HK-2 (cell line): Measurements from ENCODE around the gene PMPCB.
"Not testable (repeated sequence)": the region's sequence is repeated elsewhere in the genome, so short reads cannot be mapped to it uniquely, and the experiment has no call there.

ENCODE experiments used
- DNase-seq: peaks from one replicate; pipeline ENCODE4 v3.0.0-alpha.2; 2018; ENCODE audit not compliant: unreplicated experiment

PMPCB gene, protein sequence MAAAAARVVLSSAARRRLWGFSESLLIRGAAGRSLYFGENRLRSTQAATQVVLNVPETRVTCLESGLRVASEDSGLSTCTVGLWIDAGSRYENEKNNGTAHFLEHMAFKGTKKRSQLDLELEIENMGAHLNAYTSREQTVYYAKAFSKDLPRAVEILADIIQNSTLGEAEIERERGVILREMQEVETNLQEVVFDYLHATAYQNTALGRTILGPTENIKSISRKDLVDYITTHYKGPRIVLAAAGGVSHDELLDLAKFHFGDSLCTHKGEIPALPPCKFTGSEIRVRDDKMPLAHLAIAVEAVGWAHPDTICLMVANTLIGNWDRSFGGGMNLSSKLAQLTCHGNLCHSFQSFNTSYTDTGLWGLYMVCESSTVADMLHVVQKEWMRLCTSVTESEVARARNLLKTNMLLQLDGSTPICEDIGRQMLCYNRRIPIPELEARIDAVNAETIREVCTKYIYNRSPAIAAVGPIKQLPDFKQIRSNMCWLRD

DNA sequence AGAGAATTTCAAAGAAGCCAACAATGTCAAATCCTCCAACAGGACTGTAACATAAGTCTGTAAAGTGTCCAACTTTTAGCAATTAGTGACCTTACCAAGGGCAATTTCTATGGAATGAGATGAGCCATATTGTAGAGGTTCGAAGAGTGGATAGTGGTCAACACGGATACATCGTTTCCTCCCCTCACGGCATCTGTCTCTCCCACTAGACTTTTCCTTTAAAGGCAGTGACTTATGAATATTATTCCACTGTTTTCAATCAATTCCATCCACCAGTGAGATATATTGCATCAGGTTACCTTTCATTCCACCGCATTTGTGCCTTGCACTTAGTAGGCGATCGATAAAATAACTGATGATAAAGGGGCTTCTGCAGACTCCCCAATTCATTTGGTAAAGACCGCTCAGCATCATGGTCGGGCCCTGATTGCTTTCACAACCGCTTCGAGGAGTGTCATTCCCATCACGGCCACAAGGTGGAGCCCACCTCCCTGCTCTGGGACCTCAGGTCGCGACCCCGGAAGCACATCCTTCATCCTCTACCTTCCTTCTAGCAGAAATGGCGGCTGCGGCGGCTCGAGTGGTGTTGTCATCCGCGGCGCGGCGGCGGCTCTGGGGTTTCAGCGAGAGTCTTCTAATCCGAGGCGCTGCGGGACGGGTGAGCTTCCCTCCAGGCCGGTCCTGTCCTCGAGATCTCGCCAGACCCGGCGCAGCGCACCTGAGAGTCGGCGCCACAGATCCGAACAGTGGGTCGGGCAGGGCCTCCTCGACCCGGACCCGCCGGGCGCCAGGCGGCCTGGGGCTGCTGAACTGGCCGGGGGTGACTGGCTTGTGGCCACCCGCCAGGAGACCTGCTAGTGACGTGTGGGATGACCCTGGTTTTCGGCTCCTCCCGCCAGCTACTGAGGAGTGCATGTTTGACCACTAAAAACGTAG is at the start of gene PMPCB:
PMPCB (plus strand) TSS at position 535 of the 936 bp plus-strand sequence; CDS start at position 560, 25 bp downstream.
- DNase-seq = peak; percentile 96

GRCh38 chr7:103253699-103254506 is 43.3 kb upstream of the PMPCB start:
- not testable (repeated sequence) for DNase-seq

DNA sequence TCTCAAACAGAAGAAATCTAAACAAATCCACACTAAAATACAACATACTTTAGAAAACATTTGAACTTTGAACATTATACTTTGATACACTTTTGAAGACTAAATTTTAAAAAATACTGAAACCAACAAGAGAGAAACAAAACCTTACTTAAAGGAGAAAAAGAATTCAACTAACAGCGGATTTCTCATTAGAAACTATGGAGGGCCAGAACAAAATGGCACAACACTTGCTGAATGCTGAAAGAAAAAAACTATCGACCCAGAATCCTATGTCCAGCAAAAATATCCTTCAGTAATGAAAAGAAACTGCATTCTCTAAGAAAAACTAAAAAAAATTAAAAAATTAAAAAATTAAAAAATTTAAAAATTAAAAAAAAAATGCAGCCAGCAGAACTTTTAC is 33.2 kb upstream of the PMPCB start:
- not testable (repeated sequence) for DNase-seq

GRCh38 chr7:103266229-103266628 is 31.0 kb upstream of the PMPCB start:
- DNase-seq = not testable (repeated sequence)

DNA sequence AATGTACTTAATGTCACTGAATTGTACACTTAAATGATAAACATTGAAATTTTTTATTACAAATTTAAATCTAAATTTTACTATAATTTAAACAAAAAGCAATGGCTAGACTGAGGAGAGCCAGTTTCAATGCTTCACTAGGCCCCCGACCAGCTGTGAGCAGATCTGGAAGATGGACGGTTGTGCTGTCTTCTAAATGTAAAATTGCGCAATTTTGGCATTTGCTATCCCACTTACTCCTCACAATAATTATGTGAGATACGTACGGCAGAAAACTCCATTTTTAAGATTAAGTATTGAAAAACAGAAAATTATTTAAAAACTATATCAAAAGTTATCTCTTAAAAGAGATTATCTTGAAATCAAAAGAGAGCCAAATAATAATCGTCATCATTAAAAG is 23.9 kb upstream of the PMPCB start:
- not testable (repeated sequence) for DNase-seq

DNA sequence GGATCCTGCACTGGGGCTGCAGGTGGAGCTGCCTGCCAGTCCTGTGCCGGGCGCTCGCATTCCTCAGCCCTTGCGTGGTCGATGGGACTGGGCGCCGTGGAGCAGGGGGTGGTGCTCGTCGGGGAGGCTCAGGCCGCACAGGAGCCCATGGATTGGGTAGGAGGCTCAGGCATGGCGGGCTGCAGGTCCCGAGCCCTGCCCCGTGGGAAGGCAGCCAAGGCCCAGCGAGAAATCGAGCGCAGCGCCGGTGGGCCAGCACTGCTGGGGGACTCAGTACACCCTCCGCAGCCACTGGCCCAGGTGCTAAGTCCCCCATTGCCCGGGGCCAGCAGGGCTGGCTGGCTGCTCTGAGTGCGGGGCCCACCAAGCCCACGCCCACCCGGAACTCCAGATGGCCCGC is 22.4 kb upstream of the PMPCB start:
- not testable (repeated sequence) for DNase-seq

- not testable (repeated sequence) for DNase-seq
Observed at GRCh38 chr7:103278195-103278594, 19.0 kb upstream of the PMPCB start.

DNA sequence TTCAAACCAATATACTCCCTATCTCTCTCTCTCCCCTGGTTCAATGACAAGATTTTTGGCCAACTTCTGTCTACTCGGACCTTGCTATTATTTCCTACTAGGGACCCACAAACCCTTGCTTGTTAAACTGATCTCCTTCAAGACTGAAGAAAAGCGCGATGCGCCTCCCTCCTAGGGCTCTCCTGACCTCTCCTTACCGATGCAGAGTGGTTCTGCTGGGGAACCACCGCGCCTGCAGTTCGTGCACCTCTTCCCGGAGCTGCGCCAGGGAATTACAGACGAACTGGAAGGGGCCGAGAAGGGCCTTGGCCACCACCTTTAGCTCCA is 17.6 kb upstream of the PMPCB start:
- DNase-seq = not testable (repeated sequence)

DNA sequence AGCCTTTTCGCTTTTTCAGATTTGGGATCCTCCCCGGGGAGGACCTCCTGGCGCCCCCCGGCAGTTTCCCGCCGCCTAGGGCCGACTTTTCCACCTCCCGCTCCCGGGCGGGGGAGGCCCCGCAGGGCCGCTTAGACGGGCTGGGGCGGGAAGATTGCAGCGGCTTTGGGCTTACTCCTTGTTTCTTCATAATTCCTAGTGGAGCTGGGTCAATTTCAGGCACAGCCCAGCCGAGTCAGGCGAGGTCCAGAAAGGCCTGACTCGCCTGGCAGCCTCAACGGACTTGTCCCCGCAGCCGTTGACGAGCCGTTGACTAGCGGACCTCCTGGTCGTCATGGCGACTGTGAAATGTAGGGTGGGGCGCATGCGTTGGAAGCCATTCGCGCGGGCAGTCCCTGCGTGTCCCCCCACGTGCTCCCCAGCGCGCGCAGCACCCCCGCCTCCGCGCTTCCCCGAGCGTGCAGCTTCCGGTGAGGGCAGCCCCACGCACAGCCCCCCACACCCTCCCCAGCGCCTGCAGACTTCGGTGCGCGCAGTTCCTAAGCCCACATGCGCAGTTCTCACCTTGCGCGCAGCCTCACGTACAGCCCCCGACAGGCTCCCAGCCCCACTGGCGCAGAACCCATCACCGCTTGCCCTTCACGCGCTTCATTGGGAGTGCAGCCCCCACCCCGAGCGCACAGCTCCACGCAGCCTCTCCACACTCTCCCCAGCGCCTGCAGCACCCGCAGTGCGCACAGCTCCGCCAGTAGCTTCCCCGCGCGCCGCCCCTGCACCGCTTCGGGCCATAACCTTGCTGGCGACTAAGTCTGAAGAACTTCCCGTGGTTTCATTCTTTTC is 17.1 kb upstream of the PMPCB start:
- DNase-seq = peak; percentile 86

DNA sequence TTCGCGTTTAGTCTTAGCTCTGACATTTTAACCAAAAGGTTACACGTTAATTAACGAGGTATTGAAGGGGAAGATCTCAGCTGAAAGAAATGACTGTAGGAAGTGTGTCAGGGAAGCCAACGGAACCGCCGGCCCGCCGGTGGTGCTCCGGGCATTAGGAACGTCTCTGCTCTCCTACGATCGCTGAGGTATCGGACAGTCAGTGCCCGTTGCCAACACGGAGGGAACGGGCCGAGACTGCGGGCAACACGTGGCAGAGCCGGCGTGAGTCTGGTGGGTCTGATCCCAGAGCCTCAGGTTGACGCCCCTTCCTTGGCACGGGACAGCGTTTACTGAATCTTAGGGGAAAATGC is 16.5 kb upstream of the PMPCB start:
- peak; percentile 24 for DNase-seq

DNA sequence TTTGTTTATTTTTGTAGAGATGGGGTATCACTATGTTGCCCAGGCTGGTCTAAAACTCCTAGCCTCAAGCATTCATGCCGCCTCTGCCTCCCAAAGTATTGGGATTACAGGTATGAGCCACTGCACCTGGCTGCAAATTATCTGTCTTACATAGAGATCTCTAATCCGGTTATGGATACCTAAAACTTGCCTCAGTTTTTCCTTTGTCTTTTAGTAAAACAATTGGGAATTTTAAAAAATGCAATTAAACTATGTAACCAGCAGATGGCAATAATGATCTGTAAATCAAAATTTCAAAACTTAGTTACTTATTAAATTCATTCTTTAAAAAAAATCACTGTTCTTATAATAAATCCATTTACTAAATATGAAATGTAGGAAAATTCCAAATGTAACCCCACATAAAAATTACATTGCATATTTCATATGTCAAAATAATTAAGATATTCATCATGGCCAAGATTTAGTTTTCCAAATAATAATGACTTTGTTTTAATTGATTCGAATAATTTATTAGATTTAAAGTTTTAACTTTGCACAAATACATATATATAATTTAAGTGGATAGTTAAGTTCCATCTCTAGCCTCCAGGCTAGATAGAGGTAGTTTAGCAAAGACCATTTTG is 14.3 kb upstream of the PMPCB start:
- not testable (repeated sequence) for DNase-seq

DNA sequence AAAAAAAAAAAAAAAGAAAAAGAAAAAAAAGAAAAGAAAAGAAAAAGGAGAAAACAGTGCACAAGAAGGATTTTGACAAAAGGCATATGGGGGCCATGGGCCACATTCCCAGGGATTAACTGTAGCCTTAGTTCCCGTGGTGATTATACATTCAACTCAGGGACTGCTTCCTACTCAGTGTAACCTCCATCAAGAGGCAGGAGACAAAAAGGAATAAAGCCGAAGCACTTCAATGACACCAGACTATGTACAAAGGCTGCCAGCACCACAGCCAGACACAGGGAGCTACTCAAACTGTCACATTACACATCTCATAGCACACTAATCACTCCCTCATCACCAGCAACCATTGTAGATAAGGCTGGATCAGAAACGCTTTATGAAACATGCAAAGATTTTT is 5.1 kb upstream of the PMPCB start:
- no peak for DNase-seq

DNA sequence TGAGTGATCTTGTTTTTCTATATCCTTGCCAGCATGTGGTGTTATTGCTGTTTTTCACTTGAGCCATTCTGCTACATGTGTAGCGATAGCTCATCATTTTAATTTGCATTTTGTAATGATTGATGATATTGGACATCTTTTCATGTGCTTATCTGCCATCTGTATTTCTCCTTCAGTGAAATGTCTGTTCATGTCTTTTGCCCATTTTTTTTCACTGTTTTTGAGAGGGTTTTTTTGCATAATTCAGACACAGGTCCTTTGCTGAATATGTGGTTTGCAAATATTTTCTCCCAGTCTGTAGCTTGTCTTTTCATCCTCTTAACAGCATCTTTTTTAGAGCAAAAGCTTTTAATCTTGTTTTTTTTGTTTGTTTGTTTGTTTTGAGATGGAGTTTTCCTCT is 3.7 kb upstream of the PMPCB start:
- no peak for DNase-seq

DNA sequence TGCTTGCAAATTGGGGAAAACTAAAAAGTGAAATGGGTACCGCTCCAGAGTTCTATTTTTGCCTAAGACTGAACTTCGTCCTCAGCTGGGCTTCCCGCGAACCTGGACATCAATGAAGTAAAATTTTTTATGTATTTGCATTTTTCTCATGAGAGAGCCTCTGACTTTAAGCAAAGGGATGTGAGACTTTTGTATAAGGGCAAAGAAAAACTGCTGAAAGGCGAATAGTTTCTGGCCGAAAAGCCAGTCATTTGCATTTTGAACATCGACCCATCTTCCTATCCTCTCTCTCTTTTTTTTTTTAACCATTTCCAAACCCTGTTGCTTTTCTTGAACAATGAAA is 573 bp downstream of the PMPCB start:
- no peak for DNase-seq

DNA sequence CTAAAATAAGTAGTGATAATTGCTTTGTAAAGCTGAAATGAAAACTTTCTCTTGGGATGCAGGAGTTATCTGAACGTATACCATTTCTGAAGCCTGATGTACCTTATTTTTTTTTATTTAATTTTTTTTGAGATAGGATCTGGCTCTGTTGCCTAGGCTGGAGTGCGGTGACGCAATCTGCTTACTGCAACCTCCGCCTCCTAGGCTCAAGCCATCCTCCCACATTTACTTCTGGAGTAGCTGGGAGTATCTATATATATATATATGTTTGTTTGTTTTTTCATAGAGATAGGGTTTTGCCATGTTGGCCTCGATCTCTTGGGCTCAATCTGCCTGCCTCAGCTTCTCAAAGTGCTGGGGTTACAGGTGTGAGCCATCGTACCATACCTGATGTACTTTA is 2.4 kb downstream of the PMPCB start:
- DNase-seq = no peak

- DNase-seq = no peak
Observed at GRCh38 chr7:103301441-103301840, 4.2 kb downstream of the PMPCB start.

GRCh38 chr7:103307503-103308231 is 10.4 kb downstream of the PMPCB start:
- no peak for DNase-seq

DNA sequence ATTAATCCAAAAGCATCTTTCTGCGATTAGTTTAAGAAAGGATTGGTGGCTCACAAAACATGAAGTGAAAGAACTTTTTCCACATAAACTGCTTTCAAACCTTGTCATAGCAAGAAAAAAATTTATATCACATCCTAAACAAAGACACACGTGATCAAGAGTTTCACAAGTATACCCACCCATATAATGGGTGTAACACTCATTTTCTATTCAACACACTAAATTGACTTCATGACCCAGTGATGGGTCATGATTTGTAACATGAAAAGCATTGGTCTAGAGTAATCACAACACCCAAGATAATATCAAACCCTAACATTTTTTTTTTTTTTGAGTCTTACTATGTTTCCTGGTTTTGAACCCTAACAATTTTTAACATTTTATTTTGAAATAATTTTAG is 17.6 kb downstream of the PMPCB start:
- DNase-seq = no peak

DNA sequence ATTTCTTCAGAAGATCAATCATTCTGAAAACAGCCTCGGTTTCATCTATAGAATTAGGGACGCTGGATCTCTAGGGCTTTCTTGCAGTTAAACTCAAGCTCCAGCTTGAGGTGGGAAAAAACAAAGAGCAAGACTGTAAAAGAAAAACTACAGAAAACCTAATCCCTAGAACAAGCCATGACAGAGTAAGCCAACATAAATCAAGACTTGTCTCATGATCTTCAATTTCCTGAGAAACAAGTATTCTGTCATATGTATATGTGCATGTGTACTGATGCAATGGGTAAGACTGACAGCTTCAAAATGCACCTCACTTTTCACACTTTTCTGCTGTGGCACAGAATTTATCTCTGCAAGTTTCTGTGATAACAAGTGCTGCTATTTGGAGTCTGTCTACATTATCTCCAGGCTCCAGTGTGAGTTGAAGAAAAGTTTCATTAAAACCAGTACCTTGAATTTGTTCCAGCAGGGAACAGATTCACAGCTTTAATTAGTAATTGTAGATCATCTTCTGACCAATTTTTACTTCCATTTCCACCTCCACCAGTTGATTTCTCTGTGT is 19.2 kb downstream of the PMPCB start:
- no peak for DNase-seq

DNA sequence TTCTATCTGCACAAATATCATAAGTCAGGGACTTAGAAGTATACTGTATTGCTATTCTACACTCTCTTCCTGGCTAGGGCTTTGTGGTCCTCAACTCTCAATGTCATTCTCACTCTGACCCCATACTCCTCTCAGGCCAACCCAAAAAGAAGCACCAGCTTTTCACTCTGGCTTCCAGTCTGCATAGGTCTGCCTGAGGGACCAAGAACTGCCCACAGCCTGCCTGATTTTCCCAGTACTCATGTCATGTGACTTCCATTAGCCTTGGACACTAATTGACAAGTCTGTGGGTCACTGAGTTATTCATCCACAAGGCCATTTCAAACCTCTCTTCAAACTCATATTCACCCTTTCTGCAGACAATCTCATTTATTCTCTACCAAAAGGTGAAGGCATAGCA is 19.8 kb downstream of the PMPCB start:
- DNase-seq = no peak
